GM12878 (cell line): Measurements from ENCODE around the gene CACNA1B.

Experiments
- BRCA1 ChIP-seq: IDR thresholded peaks from 2 replicates; pipeline ENCODE4 v1.6.1; 2011; ENCODE audit warnings: low read depth, low read length, improper control_type of control experiment
- CBX5 ChIP-seq: sonication (generic); IDR thresholded peaks from 2 replicates; pipeline ENCODE4 v1.6.1; 2016; ENCODE audit warnings: low read depth, moderate library complexity, mild to moderate bottlenecking, inconsistent platforms
- CREB1 ChIP-seq: IDR thresholded peaks from 2 replicates; pipeline ENCODE4 v1.6.1; 2012; ENCODE audit warnings: low read depth, mild to moderate bottlenecking, inconsistent platforms
- CTCF ChIP-seq, 3 experiments: IDR thresholded peaks in 2 of 3; conservative IDR thresholded peaks in 1 of 3; 2 replicates each; pipeline ENCODE4 v1.5.1; 2011; ENCODE audit warnings: low read depth in 3 of 3, low read length in 3 of 3, mild to moderate bottlenecking in 3 of 3, control low read depth in 2 of 3, moderate library complexity in 2 of 3, inconsistent platforms in 1 of 3, mixed read lengths in 1 of 3; ENCODE audit not compliant: control insufficient read depth in 2 of 3, insufficient read depth in 1 of 3; ENCODE audit errors: extremely low read depth in 1 of 3
- EP300 ChIP-seq, 2 experiments: fragments of 150-350 bp in 1 of 2; IDR thresholded peaks; 2 replicates each; pipeline ENCODE4 v1.6.1; 2011 to 2012; ENCODE audit warnings: low read depth in 2 of 2, low read length in 2 of 2, borderline replicate concordance in 1 of 2, improper control_type of control experiment in 1 of 2, inconsistent platforms in 1 of 2; ENCODE audit not compliant: control insufficient read depth in 1 of 2
- EZH2 ChIP-seq: IDR thresholded peaks from 2 replicates; pipeline ENCODE4 v1.6.1; 2012; ENCODE audit warnings: low read depth, mild to moderate bottlenecking, control low read depth, inconsistent platforms, low read length, borderline replicate concordance; ENCODE audit not compliant: control insufficient read depth
- FOS ChIP-seq: IDR thresholded peaks from 3 replicates; pipeline ENCODE4 v1.6.1; 2011; ENCODE audit warnings: borderline replicate concordance; ENCODE audit not compliant: insufficient read length; ENCODE audit errors: extremely low read depth
- GABPA ChIP-seq: IDR thresholded peaks from 2 replicates; pipeline ENCODE4 v1.6.1; 2014; ENCODE audit warnings: antibody characterized with exemption, low read depth, mild to moderate bottlenecking, inconsistent platforms
- GATAD2B ChIP-seq: fragments of 450-650 bp; conservative IDR thresholded peaks from 2 replicates; pipeline ENCODE4 v1.6.1; 2017; ENCODE audit warnings: low read depth, mild to moderate bottlenecking, moderate library complexity
- HCFC1 ChIP-seq: fragments of 150-350 bp; IDR thresholded peaks from 2 replicates; pipeline ENCODE4 v1.6.1; 2014; ENCODE audit warnings: low read length
- TCF7 ChIP-seq: IDR thresholded peaks from 2 replicates; pipeline ENCODE4 v1.6.1; 2014; ENCODE audit warnings: antibody characterized with exemption, borderline replicate concordance
- YY1 ChIP-seq: IDR thresholded peaks from 2 replicates; pipeline ENCODE4 v1.6.1; 2011; ENCODE audit warnings: low read depth, mild to moderate bottlenecking, low read length

- no peak for TF ChIP-seq HCFC1
- no peak for TF ChIP-seq EP300 (IDR thresholded peaks at IDR 0.05; ENCODE audit: borderline replicate concordance in 1 of 2, control insufficient read depth in 1 of 2, low read depth in 2 of 2, low read length in 2 of 2)
- no peak for TF ChIP-seq BRCA1
- TF ChIP-seq YY1, result no peak
- no peak for TF ChIP-seq FOS
- TF ChIP-seq CBX5, result no peak
- no peak for TF ChIP-seq GABPA
- no peak for TF ChIP-seq CTCF (IDR thresholded peaks at IDR 0.05 in 2 of 3, conservative IDR thresholded peaks at IDR 0.05 in 1 of 3; ENCODE audit: control insufficient read depth in 2 of 3, extremely low read depth in 1 of 3, insufficient read depth in 1 of 3, low read depth in 3 of 3, low read length in 3 of 3)
- no peak for TF ChIP-seq EZH2
- no peak for TF ChIP-seq TCF7
- no peak for TF ChIP-seq GATAD2B
- no peak for TF ChIP-seq CREB1
These were observed 76.3 kb downstream of the CACNA1B start for GRCh38 chr9:137953683-137954438.
